Loucy (cell line): ENCODE measurements around the gene TMEM131.
A peak's percentile ranks its signal among the peaks of the same experiment; 100 is the strongest.

Experiments
- H2AFZ ChIP-seq: fragments of 200-600 bp; sonication (generic); 2 replicates; pipeline ENCODE4 v1.6.0; 2016; ENCODE audit warnings: antibody characterized with exemption, mild to moderate bottlenecking, low read length, moderate library complexity
- H3F3A ChIP-seq: fragments of 200-600 bp; 2 replicates; pipeline ENCODE4 v1.6.0; 2016; ENCODE audit warnings: antibody characterized with exemption, low read depth, mild to moderate bottlenecking
- H3K27me3 ChIP-seq: fragments of 200-600 bp; sonication (generic); 2 replicates; pipeline ENCODE4 v1.6.1; 2014; ENCODE audit warnings: low read length, mild to moderate bottlenecking; ENCODE audit not compliant: insufficient read depth, poor library complexity, severe bottlenecking
- H3K36me3 ChIP-seq: fragments of 200-600 bp; sonication (generic); 2 replicates; pipeline ENCODE4 v1.6.1; 2016; ENCODE audit warnings: low read length; ENCODE audit not compliant: insufficient read depth
- H3K4me1 ChIP-seq: fragments of 200-600 bp; sonication (generic); 2 replicates; pipeline ENCODE4 v1.5.1; 2014; ENCODE audit warnings: low read length, mild to moderate bottlenecking; ENCODE audit not compliant: insufficient read depth, poor library complexity, severe bottlenecking
- H3K4me2 ChIP-seq: fragments of 200-600 bp; sonication (generic); 2 replicates; pipeline ENCODE4 v1.6.0; 2014; ENCODE audit warnings: antibody characterized with exemption, low read length, low read depth, mild to moderate bottlenecking; ENCODE audit not compliant: poor library complexity, severe bottlenecking
- H3K4me3 ChIP-seq: fragments of 200-600 bp; sonication (generic); 2 replicates; pipeline ENCODE4 v1.5.1; 2014; ENCODE audit warnings: low read length, mild to moderate bottlenecking, mixed read lengths; ENCODE audit not compliant: poor library complexity, severe bottlenecking
- H3K79me2 ChIP-seq: fragments of 200-600 bp; sonication (generic); 2 replicates; pipeline ENCODE4 v1.6.1; 2014; ENCODE audit warnings: low read length; ENCODE audit not compliant: insufficient read depth
- H3K9ac ChIP-seq: fragments of 200-600 bp; sonication (generic); 2 replicates; pipeline ENCODE4 v1.6.0; 2014; ENCODE audit warnings: mild to moderate bottlenecking, low read depth, low read length, moderate library complexity; ENCODE audit not compliant: poor library complexity, severe bottlenecking
- H3K9me2 ChIP-seq: fragments of 200-600 bp; sonication (generic); replicated peaks from 2 replicates; pipeline ENCODE4 v1.6.1; 2016; ENCODE audit warnings: low read depth, low read length, mixed read lengths
- H3K9me3 ChIP-seq: fragments of 200-600 bp; sonication (generic); 2 replicates; pipeline ENCODE4 v1.6.1; 2014; ENCODE audit warnings: mild to moderate bottlenecking, antibody characterized with exemption, low read length, low read depth; ENCODE audit not compliant: insufficient read depth
- H4K20me1 ChIP-seq: fragments of 200-600 bp; sonication (generic); 2 replicates; pipeline ENCODE4 v1.6.0; 2014; ENCODE audit warnings: antibody characterized with exemption, low read length, mild to moderate bottlenecking; ENCODE audit not compliant: insufficient read depth, poor library complexity, severe bottlenecking
- CTCF ChIP-seq: fragments of 200-600 bp; sonication (generic); conservative IDR thresholded peaks from 2 replicates; pipeline ENCODE4 v1.5.1; 2014; ENCODE audit warnings: mild to moderate bottlenecking, antibody characterized with exemption, low read length
- EZH2phosphoT487 ChIP-seq: fragments of 200-600 bp; IDR thresholded peaks from 2 replicates; pipeline ENCODE4 v1.6.1; 2018; ENCODE audit warnings: antibody characterized with exemption, mild to moderate bottlenecking, moderate library complexity, borderline replicate concordance

Gene TMEM131

GRCh38 chr2:97727296-97727695, 268.5 kb downstream of the TMEM131 start:
- TF ChIP-seq CTCF (no peak), EZH2phosphoT487 (no peak)
- Histone ChIP-seq H2AFZ (no peak overlapping the region), H3F3A (no peaks in the 10 kb centered on the region), H3K27me3 (no peaks in the 10 kb centered on the region), H3K9ac (no peak overlapping the region), H3K4me2 (no peak overlapping the region), H4K20me1 (peaks cover 80% of the 10 kb centered on the region), H3K9me2 (no peaks in the 10 kb centered on the region), H3K36me3 (peaks cover 96% of the 10 kb centered on the region), H3K9me3 (no peaks in the 10 kb centered on the region), H3K79me2 (peaks cover 100% of the 10 kb centered on the region), H3K4me1 (peaks cover 12% of the 10 kb centered on the region), H3K4me3 (no peak overlapping the region)

GRCh38 chr2:97726261-97727064, 269.3 kb downstream of the TMEM131 start:
- H3K9me2 ChIP-seq, result no peaks in the 10 kb centered on the region
- H3F3A ChIP-seq, result no peaks in the 10 kb centered on the region
- peaks cover 90% of the 10 kb centered on the region for H3K36me3 ChIP-seq
- H4K20me1 ChIP-seq, result peaks cover 76% of the 10 kb centered on the region
- TF ChIP-seq EZH2phosphoT487, result no peak
- no peak for TF ChIP-seq CTCF
- no peak overlapping the region for H3K4me3 ChIP-seq
- H3K4me1 ChIP-seq, result peaks cover 16% of the 10 kb centered on the region
- H3K9me3 ChIP-seq, result no peaks in the 10 kb centered on the region
- H3K9ac ChIP-seq, result no peak overlapping the region
- no peaks in the 10 kb centered on the region for H3K27me3 ChIP-seq
- no peak overlapping the region for H3K4me2 ChIP-seq
- H2AFZ ChIP-seq, result no peak overlapping the region
- H3K79me2 ChIP-seq, result peaks cover 100% of the 10 kb centered on the region

GRCh38 chr2:97724946-97725688, 270.6 kb downstream of the TMEM131 start:
- Histone ChIP-seq H3F3A (no peaks in the 10 kb centered on the region), H3K9ac (no peak overlapping the region), H3K4me2 (no peak overlapping the region), H3K4me1 (peaks cover 26% of the 10 kb centered on the region), H3K9me2 (no peaks in the 10 kb centered on the region), H4K20me1 (peaks cover 78% of the 10 kb centered on the region), H3K79me2 (peaks cover 100% of the 10 kb centered on the region), H3K9me3 (no peaks in the 10 kb centered on the region), H3K4me3 (no peak overlapping the region), H2AFZ (no peak overlapping the region), H3K27me3 (no peaks in the 10 kb centered on the region), H3K36me3 (peaks cover 83% of the 10 kb centered on the region)
- TF ChIP-seq CTCF (peak; percentile 29; the same call in 1 of the 2 replicates), EZH2phosphoT487 (no peak)
